HepG2 (cell line): Measurements from ENCODE around the gene PCIF1. TPM values are rescaled to one million over a fixed set of nuclear protein-coding genes. Genes with fewer than 3 reads are reported as not detected.

ENCODE experiments used
- ARHGAP35 ChIP-seq: sonication (generic); formaldehyde crosslinking; IDR thresholded peaks from 2 replicates; pipeline ENCODE4 v1.9.0; 2022; ENCODE audit warnings: mild to moderate bottlenecking, inconsistent platforms, moderate library complexity, missing genetic modification reagents, borderline replicate concordance
- ARID4A ChIP-seq: sonication (generic); formaldehyde crosslinking; IDR thresholded peaks from 2 replicates; pipeline ENCODE4 v1.5.0; 2020; ENCODE audit warnings: mild to moderate bottlenecking, missing genetic modification reagents, borderline replicate concordance
- DNMT3B ChIP-seq: conservative IDR thresholded peaks from 2 replicates; pipeline ENCODE4 v1.6.1; 2016; ENCODE audit warnings: missing biosample characterization, control low read depth
- FOXA3 ChIP-seq: IDR thresholded peaks from 2 replicates; pipeline ENCODE4 v1.6.1; 2016; ENCODE audit warnings: missing genetic modification reagents, missing compliant biosample characterization
- IRF1 ChIP-seq: sonication (generic); formaldehyde crosslinking; IDR thresholded peaks from 2 replicates; pipeline ENCODE4 v1.4.0; 2020; ENCODE audit warnings: low read depth, mild to moderate bottlenecking, missing genetic modification reagents
- MXD3 ChIP-seq: IDR thresholded peaks from 2 replicates; pipeline ENCODE4 v1.6.1; 2016; ENCODE audit warnings: mild to moderate bottlenecking, missing biosample characterization, missing genetic modification reagents
- NAIF1 ChIP-seq: sonication (generic); formaldehyde crosslinking; IDR thresholded peaks from 2 replicates; pipeline ENCODE4 v1.5.0; 2020; ENCODE audit warnings: mild to moderate bottlenecking, missing genetic modification reagents, borderline replicate concordance
- PRDM15 ChIP-seq: sonication (generic); formaldehyde crosslinking; IDR thresholded peaks from 2 replicates; pipeline ENCODE4 v1.4.0; 2020; ENCODE audit warnings: missing genetic modification reagents
- RXRB ChIP-seq: IDR thresholded peaks from 2 replicates; pipeline ENCODE4 v1.6.1; 2016; ENCODE audit warnings: borderline replicate concordance, missing genetic modification reagents, missing compliant biosample characterization
- SALL2 ChIP-seq: sonication (generic); formaldehyde crosslinking; IDR thresholded peaks from 2 replicates; pipeline ENCODE4 v1.8.1; 2023; ENCODE audit warnings: mild to moderate bottlenecking, missing genetic modification reagents, inconsistent platforms
- TMF1 ChIP-seq: sonication (generic); formaldehyde crosslinking; IDR thresholded peaks from 2 replicates; pipeline ENCODE4 v1.8.1; 2022; ENCODE audit warnings: low read depth, missing genetic modification reagents
- ZHX1 ChIP-seq: sonication (generic); formaldehyde crosslinking; IDR thresholded peaks from 2 replicates; pipeline ENCODE4 v1.8.1; 2022; ENCODE audit warnings: low read depth, mild to moderate bottlenecking, missing genetic modification reagents
- ZNF577 ChIP-seq: sonication (generic); formaldehyde crosslinking; IDR thresholded peaks from 2 replicates; pipeline ENCODE4 v1.4.0; 2020; ENCODE audit warnings: mild to moderate bottlenecking, low read depth, missing genetic modification reagents, borderline replicate concordance
- ZNF614 ChIP-seq: IDR thresholded peaks from 2 replicates; pipeline ENCODE4 v1.6.1; 2018; ENCODE audit warnings: missing biosample characterization, missing genetic modification reagents, inconsistent platforms, borderline replicate concordance
- ZNF678 ChIP-seq: sonication (generic); formaldehyde crosslinking; IDR thresholded peaks from 2 replicates; pipeline ENCODE4 v1.4.0; 2020; ENCODE audit warnings: mild to moderate bottlenecking, missing genetic modification reagents
- ZNF724P ChIP-seq: sonication (generic); formaldehyde crosslinking; IDR thresholded peaks from 2 replicates; pipeline ENCODE4 v1.8.0; 2022; ENCODE audit warnings: missing genetic modification reagents, borderline replicate concordance
- ZNF768 ChIP-seq: sonication (generic); formaldehyde crosslinking; IDR thresholded peaks from 2 replicates; pipeline ENCODE4 v1.4.0; 2020; ENCODE audit warnings: missing genetic modification reagents
- polyA plus RNA-seq, 8 experiments: library from polyadenylated mRNA; depleted of rRNA in 3 of 8; stranded (reverse) in 7 of 8; unstranded in 1 of 8; fragments of >200 nt; fragmentation: Illumina TruSeq in 4 of 8; extraction: Trizol in 4 of 8; gene quantifications; 2 replicates each; pipeline versions ENCODE4 v1.2.1 to v1.2.3, GENCODE V29; 2011 to 2016; ENCODE audit warnings: low read depth in 4 of 8, missing spikeins in 1 of 8, mixed read lengths in 1 of 8; ENCODE audit not compliant: insufficient read depth in 1 of 8
- total RNA-seq, 5 experiments: library from RNA; depleted of rRNA; stranded (reverse); fragments of >200 nt; fragmentation: Illumina TruSeq; extraction: Trizol; gene quantifications; 2 replicates each; pipeline ENCODE4 v1.2.3, GENCODE V29; 2016; ENCODE audit warnings: low read depth in 1 of 5

Gene PCIF1
- total and polyA plus RNA-seq, 2 of the 13 experiments (the other 11 are each of a cell fraction or from before 2014, with no cell fraction given): 20.9 to 24.4 TPM

- TF ChIP-seq ZHX1 (no peak), ZNF678 (CRISPR knock-in tag) (no peak), ARID4A (CRISPR knock-in tag) (no peak; the same call in 1 of the 2 replicates), ZNF724P (no peak), TMF1 (CRISPR knock-in tag) (no peak), SALL2 (CRISPR knock-in tag) (0 out of 2 replicates have a peak, but pooled peaks have one; percentile 59), ZNF614 (CRISPR knock-in tag) (peak; percentile 6; the same call in 1 of the 2 replicates), MXD3 (no peak), NAIF1 (CRISPR knock-in tag) (peak; percentile 76; the same call in 1 of the 2 replicates), ZNF577 (CRISPR knock-in tag) (no peak), FOXA3 (CRISPR knock-in tag) (peak; percentile 70), RXRB (CRISPR knock-in tag) (peak; percentile 71; the same call in 1 of the 2 replicates), ZNF768 (CRISPR knock-in tag) (no peak; the same call in 1 of the 2 replicates), PRDM15 (CRISPR knock-in tag) (no peak), DNMT3B (CRISPR knock-in tag) (no peak), IRF1 (no peak), ARHGAP35 (0 out of 2 replicates have a peak, but pooled peaks have one; percentile 19)
These were observed 25.1 kb upstream of the PCIF1 start (continued) for GRCh38 chr20:45909336-45909808.
